SHP77 treated with DMSO at 0.1 percent for 48 hours (cell line): ENCODE data around the gene GTF2A1L.
"Not testable (repeated sequence)": the region's sequence is repeated elsewhere in the genome, so short reads cannot be mapped to it uniquely, and the experiment has no call there.

ENCODE experiments used
- DNase-seq: peaks from one replicate; lab custom pipeline; 2025; lab: John Stamatoyannopoulos, UW

GTF2A1L gene

GRCh38 chr2:48607307-48608014 is 10.2 kb upstream of the GTF2A1L start:
- DNase-seq, result no peak

- no peak for DNase-seq
Observed at GRCh38 chr2:48613211-48613610, 4.4 kb upstream of the GTF2A1L start.

- DNase-seq, result not testable (repeated sequence)
Observed at GRCh38 chr2:48614581-48614980, 3.1 kb upstream of the GTF2A1L start.

- no peak for DNase-seq
Observed at GRCh38 chr2:48619526-48619925, 1.9 kb downstream of the GTF2A1L start.

- DNase-seq, result no peak
Observed at GRCh38 chr2:48620604-48621003, 2.9 kb downstream of the GTF2A1L start.

GRCh38 chr2:48622691-48623090 is 5.0 kb downstream of the GTF2A1L start:
- not testable (repeated sequence) for DNase-seq

- no peak for DNase-seq
Observed at GRCh38 chr2:48624696-48625095, 7.0 kb downstream of the GTF2A1L start.

GRCh38 chr2:48626047-48626446 is 8.4 kb downstream of the GTF2A1L start:
- DNase-seq, result no peak

- DNase-seq, result no peak
Observed at GRCh38 chr2:48633143-48633542, 15.5 kb downstream of the GTF2A1L start.

GRCh38 chr2:48635786-48636185 is 18.1 kb downstream of the GTF2A1L start:
- DNase-seq, result no peak

- no peak for DNase-seq
Observed at GRCh38 chr2:48638261-48638660, 20.6 kb downstream of the GTF2A1L start.

- DNase-seq, result no peak
Observed at GRCh38 chr2:48651158-48651790, 33.6 kb downstream of the GTF2A1L start.

GRCh38 chr2:48668992-48669391 is 51.3 kb downstream of the GTF2A1L start:
- DNase-seq, result no peak

- DNase-seq, result no peak
Observed at GRCh38 chr2:48673581-48673980, 55.9 kb downstream of the GTF2A1L start.

GRCh38 chr2:48674933-48675332 is 57.3 kb downstream of the GTF2A1L start:
- DNase-seq, result no peak

- DNase-seq, result no peak
Observed at GRCh38 chr2:48677450-48677849, 59.8 kb downstream of the GTF2A1L start.

GRCh38 chr2:48685126-48685525 is 67.5 kb downstream of the GTF2A1L start:
- DNase-seq, result no peak

- no peak for DNase-seq
Observed at GRCh38 chr2:48691935-48692691, 74.5 kb downstream of the GTF2A1L start.

GRCh38 chr2:48693066-48693465 is 75.4 kb downstream of the GTF2A1L start:
- no peak for DNase-seq

- DNase-seq, result no peak
Observed at GRCh38 chr2:48693645-48694044, 76.0 kb downstream of the GTF2A1L start.

GRCh38 chr2:48694149-48694548 is 76.5 kb downstream of the GTF2A1L start:
- no peak for DNase-seq

GRCh38 chr2:48695991-48696390 is 78.3 kb downstream of the GTF2A1L start:
- DNase-seq, result no peak

GRCh38 chr2:48696881-48697280 is 79.2 kb downstream of the GTF2A1L start:
- no peak for DNase-seq
